Mesangial cell (primary cell): ENCODE results near the gene RBMY1D. TPM values are rescaled to one million over a fixed set of nuclear protein-coding genes. Genes with fewer than 3 reads are reported as not detected.

ENCODE experiments used
- total RNA-seq: library from RNA; depleted of rRNA; stranded (reverse); fragments of >200 nt; gene quantifications from 2 replicates; pipeline ENCODE4 v1.2.3, GENCODE V29; 2015

RBMY1D gene
- total RNA-seq: not detected in 2 replicates

DNA sequence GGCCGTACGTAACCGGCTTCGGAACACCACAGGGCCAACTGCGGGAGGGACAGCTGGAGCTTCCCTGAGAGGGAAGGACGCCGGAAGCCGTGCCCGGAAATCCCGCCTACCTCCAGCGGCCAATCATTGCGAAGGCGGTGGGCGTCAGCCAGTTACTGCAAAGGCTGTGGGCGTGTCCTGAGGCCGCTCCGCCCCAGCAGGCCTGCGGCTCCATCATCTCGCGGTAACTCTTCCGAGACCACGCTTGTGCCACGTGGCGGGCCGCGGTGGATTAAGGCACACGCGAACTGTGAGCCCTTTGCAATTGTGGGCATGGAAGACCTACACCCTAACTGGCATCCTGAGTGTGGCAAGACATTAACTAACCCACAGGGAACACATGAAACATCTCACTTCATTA is at the start of gene RBMY1D:
RBMY1D (minus strand) TSS at position 101 of the 400 bp plus-strand sequence. CDS start 2,013 bp downstream, outside the sequence.

DNA sequence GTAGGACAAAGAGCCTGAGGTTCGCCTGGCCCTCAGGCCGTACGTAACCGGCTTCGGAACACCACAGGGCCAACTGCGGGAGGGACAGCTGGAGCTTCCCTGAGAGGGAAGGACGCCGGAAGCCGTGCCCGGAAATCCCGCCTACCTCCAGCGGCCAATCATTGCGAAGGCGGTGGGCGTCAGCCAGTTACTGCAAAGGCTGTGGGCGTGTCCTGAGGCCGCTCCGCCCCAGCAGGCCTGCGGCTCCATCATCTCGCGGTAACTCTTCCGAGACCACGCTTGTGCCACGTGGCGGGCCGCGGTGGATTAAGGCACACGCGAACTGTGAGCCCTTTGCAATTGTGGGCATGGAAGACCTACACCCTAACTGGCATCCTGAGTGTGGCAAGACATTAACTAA is 23.6 kb upstream of the RBMY1D start, which contains the start of gene RBMY1E:
RBMY1E (minus strand) TSS at position 101 of the 400 bp plus-strand sequence. CDS start 1,978 bp downstream, outside the sequence.

Other genes starting within 250 kb of the RBMY1D start
- gene RBMY1E, start 23.5 kb upstream of the RBMY1D start, total RNA-seq: not detected in 2 replicates